ENCODE data around the gene POLQ.
"Not testable (repeated sequence)": the region's sequence is repeated elsewhere in the genome, so short reads cannot be mapped to it uniquely, and the experiment has no call there.

POLQ gene

DNA sequence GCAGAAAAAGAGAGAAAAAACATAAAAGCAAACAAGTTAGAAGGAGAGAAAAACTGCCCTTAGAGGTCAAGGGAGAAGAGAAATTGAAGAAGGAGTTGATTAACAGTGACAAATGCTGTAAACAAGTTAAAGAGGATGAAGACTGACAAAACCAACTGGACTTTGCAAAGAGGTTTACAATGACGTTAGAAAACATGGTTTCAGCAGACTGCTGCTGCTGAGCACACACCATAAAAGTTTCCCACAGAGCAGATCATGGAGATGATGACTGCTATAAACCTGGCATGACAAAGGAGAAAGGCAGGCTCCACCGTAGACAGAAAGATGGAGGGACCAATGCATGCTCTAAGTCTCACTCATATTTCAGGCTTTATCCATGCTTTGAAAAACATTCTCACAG is 78.7 kb downstream of the POLQ start:
- TF ChIP-seq, protein P1, sequence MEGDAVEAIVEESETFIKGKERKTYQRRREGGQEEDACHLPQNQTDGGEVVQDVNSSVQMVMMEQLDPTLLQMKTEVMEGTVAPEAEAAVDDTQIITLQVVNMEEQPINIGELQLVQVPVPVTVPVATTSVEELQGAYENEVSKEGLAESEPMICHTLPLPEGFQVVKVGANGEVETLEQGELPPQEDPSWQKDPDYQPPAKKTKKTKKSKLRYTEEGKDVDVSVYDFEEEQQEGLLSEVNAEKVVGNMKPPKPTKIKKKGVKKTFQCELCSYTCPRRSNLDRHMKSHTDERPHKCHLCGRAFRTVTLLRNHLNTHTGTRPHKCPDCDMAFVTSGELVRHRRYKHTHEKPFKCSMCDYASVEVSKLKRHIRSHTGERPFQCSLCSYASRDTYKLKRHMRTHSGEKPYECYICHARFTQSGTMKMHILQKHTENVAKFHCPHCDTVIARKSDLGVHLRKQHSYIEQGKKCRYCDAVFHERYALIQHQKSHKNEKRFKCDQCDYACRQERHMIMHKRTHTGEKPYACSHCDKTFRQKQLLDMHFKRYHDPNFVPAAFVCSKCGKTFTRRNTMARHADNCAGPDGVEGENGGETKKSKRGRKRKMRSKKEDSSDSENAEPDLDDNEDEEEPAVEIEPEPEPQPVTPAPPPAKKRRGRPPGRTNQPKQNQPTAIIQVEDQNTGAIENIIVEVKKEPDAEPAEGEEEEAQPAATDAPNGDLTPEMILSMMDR (IDR thresholded peaks at IDR 0.05; ENCODE audit: low read depth, low read length, missing control alignments): no peak
- H3K4me3 ChIP-seq (replicated peaks; ENCODE audit: low read depth, low read length): no peak overlapping the region
- DNase-seq (ENCODE audit: extremely low read depth, low read depth): no peak

DNA sequence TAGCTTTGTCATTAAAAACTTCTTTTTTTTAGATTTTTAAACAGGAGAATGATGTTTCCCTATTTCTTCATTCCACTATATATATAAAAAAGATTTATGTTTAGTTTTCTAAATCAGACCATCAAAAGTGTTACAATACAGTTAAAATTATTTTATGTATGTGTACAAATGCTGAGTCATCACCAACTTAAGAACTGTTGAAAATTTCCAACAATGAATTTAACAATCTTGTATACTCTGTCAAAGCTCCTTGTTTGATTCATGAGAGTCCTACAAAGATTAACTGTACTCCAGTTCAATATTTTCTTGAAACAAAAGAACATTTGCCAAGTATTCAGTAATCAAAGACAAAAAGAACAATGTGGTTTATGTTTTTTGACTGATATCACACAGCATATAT is 82.0 kb downstream of the POLQ start:
- no peak overlapping the region for H3K4me3 ChIP-seq (replicated peaks; ENCODE audit: low read depth, low read length)
- TF ChIP-seq, protein P1 (IDR thresholded peaks at IDR 0.05; ENCODE audit: low read depth, low read length, missing control alignments): no peak
- DNase-seq (ENCODE audit: extremely low read depth, low read depth): no peak

DNA sequence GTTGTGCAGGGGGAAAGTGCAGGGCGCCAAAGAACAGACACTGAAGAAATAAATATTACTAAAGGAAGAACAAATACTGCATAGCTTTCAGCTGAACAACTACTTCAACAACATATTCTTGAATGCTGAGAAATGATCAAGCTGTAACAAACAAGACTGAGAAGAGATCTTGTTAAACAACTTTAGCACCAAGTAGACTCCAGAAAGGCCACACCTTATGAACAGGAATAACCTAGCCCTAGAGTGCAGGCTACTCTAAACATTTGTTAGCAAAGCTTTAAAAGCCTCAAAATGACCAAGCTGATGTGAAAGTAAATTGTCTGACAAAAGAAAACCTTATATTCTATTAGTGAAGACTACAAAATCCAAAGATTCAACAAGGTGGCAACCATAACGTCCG is 83.2 kb downstream of the POLQ start:
- DNase-seq (ENCODE audit: extremely low read depth, low read depth): no peak
- TF ChIP-seq, protein P1 (IDR thresholded peaks at IDR 0.05; ENCODE audit: low read depth, low read length, missing control alignments): no peak

DNA sequence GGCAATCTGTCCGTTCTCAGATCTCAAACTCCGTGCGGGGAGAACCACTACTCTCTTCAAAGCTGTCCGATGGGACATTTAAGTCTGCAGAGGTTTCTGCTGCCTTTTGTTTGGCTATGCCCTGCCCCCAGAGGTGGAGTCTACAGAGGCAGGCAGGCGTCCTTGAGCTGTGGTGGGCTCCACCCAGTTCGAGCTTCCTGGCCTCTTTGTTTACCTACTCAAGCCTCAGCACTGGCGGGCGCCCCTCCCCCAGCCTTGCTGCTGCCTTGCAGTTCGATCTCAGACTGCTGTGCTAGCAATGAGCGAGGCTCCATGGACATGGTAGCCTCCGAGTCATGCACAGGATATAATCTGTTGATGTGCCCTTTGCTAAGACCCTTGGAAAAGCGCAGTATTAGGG is 94.0 kb downstream of the POLQ start:
- not testable (repeated sequence) for DNase-seq (ENCODE audit: extremely low read depth, low read depth)

More for the DNA sequence above, 83.2 kb downstream of the POLQ start:
- H3K4me3 ChIP-seq (replicated peaks; ENCODE audit: low read depth, low read length): no peak overlapping the region

DNA sequence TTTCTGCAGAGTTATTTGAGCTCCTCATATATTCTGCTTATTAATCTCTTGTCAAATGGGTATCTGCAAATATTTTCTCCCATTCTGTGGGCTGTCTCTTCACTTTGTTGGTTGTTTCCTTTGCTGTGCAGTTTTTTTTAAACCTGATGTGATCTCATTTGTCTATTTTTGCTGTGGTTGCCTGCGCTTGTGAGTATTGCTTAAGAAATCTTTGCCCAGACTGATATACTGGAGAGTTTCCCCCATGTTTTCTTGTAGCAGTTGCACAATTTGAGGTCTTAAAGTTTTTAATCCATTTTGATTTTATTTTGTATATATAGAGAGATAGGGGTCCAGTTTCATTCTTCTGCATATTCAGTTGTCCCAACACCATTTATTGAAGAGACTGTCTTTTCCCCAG is 102.3 kb downstream of the POLQ start:
- no peak for DNase-seq (ENCODE audit: extremely low read depth, low read depth)
- TF ChIP-seq, protein P1 (IDR thresholded peaks at IDR 0.05; ENCODE audit: low read depth, low read length, missing control alignments): no peak
- H3K4me3 ChIP-seq (replicated peaks; ENCODE audit: low read depth, low read length): no peak overlapping the region

More for the DNA sequence above, 94.0 kb downstream of the POLQ start:
- H3K4me3 ChIP-seq (replicated peaks; ENCODE audit: low read depth, low read length): not testable (repeated sequence)

DNA sequence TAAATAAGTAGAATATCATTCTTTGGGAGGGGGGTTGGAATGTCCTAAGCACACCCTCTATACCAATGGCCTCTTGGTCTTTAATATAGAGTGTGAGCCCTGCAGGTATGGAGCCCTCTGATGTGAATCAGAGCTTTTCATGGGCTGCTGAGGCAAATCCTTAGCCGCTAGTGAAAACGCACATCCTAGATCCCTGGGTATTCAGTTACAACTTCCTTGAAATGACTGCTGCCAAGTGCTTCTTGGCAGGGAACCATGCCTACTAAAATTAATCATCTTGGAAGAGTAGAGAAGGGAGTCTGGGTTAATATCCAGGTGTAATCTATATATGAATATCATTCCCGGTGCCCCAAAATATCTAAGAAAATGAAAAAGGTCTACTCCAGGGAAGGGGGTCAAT is 109.1 kb downstream of the POLQ start:
- no peak for DNase-seq (ENCODE audit: extremely low read depth, low read depth)
- TF ChIP-seq, protein P1 (IDR thresholded peaks at IDR 0.05; ENCODE audit: low read depth, low read length, missing control alignments): no peak
- H3K4me3 ChIP-seq (replicated peaks; ENCODE audit: low read depth, low read length): no peak overlapping the region

DNA sequence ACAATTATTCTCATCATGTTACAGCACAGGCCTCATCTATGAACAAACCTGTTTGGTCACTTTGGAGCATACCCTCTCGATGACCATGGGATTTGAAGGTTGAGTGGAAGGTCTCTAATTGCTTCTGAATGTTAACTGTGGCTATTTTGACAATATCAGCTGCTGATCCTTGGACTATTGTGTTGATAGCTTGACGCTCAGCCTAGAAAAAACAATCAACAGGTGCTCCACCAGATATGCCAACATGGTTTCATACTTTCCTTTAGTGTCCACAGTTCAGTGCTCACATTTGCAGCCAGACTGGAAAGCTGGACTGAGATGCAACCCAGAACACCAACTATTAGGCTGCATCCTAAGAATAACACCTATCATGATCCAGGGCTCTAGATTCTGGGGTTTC is 109.7 kb downstream of the POLQ start:
- H3K4me3 ChIP-seq (replicated peaks; ENCODE audit: low read depth, low read length): no peak overlapping the region
- TF ChIP-seq, protein P1 (IDR thresholded peaks at IDR 0.05; ENCODE audit: low read depth, low read length, missing control alignments): no peak
- no peak for DNase-seq (ENCODE audit: extremely low read depth, low read depth)
